Activated T-helper 9 cell treated with anti-CD3 and anti-CD28 coated beads, Interleukin-2, amount 50 U/mL, for 16 hours (primary cell): ENCODE data around the gene ABI3BP.
"Not testable (repeated sequence)": the region's sequence is repeated elsewhere in the genome, so short reads cannot be mapped to it uniquely, and the experiment has no call there.

Source experiments
- DNase-seq: peaks from one replicate; pipeline ENCODE4 v3.0.0-alpha.2; 2020; ENCODE audit warnings: low read depth

The ABI3BP gene

GRCh38 chr3:100946096-100946495 lies 47.1 kb downstream of the ABI3BP start:
- not testable (repeated sequence) for DNase-seq

- DNase-seq: no peak
Observed at GRCh38 chr3:100941451-100941850, 51.8 kb downstream of the ABI3BP start.

DNA sequence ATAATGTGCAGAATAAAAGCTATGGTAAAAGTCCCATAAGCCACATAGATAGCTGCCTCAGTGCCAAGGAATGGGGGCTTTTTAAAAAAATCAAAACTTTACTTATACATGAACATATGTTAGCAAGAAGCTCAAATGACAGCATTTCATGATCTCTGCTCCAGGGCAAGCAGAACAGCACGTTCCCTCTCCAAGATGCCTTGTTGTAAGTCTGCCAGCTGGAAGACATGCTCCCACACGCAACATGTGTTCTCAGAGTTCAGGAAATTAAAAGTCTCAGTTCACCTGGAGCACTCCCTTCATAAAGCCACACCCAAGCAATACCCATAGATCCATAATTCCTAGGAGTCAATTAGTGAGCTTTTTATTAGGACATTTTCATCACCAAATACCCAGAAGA lies 52.2 kb downstream of the ABI3BP start:
- no peak for DNase-seq

- DNase-seq: no peak
Observed at GRCh38 chr3:100936931-100937330, 56.3 kb downstream of the ABI3BP start.

- DNase-seq: no peak
Observed at GRCh38 chr3:100932491-100932890, 60.7 kb downstream of the ABI3BP start.

DNA sequence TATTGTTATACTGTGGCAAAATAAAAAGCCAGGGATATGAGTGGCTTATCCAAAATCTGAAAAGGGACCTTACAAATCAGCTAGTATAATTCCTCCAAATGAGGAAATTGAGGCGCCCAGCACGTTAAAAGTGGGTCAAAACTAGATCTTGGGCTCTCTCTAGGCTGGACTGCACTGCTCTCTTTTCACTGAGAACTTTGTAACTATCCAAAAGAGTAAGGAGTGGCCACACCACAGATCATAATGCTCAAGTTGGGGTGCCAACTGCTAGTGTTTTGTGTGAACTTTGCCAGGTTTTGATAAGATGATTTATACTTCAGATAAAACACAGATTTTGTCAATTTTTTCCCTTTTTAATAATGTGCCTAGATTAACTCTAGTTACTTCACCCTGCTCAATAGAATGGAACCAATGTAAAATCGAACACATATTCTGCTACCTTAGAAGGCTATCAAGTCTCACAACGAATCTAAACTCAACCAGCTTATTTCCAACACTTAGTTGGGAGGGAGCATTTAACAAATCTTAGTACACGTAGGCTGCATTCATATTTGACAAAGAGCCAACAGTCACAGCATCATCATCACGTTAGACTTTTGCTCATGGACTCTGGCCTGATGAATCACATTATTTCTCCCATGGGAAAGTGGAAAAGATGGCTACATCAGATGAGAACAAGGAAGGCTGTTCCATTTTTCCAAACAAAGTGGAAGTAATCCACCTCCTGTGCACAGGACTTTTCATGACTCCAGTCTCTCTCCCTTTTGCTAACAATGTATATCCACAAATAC lies 64.4 kb downstream of the ABI3BP start:
- no peak for DNase-seq

DNA sequence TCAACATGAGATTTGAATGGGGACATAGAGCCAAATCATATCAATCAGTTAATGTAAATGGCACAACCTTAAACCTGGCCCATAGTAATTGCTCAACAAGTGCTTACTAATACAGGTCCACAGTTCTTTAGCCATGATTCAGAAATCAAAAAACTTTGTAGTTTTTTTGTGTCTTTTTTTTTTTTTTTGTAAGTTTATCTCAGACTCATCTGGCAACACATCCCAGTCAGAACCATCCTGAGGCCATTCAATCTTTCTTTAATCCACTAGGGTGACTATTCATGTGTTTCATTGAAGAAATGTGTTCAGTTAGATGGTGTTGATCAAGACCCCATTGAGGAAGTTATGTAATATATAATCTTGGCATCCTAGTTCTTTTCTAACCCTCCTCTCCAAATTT lies 65.4 kb downstream of the ABI3BP start:
- DNase-seq: no peak

- no peak for DNase-seq
Observed at GRCh38 chr3:100915706-100916495, 77.3 kb downstream of the ABI3BP start.

GRCh38 chr3:100913870-100914648 lies 79.2 kb downstream of the ABI3BP start:
- no peak for DNase-seq

GRCh38 chr3:100912976-100913545 lies 80.2 kb downstream of the ABI3BP start:
- no peak for DNase-seq

- DNase-seq: no peak
Observed at GRCh38 chr3:100912571-100912970, 80.7 kb downstream of the ABI3BP start.

- no peak for DNase-seq
Observed at GRCh38 chr3:100911956-100912355, 81.3 kb downstream of the ABI3BP start.

DNA sequence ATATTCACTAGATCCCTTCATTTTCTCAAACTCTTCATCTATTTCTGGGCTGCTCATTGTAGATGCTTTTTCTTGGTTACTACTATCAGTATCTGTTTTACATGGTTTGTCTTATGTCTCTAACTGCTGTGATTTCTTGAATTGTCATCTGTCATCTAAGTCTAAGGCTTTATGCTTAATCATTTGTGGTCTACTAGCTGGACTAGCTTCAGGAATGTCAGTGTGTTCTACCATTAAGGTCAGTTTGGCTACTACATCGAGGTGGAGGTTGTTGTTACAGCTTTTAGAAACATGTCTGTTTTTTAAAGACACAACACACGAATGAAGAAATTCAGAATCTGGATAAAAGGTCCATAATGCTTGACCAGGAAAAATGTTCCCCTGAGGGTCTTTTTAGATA lies 82.2 kb downstream of the ABI3BP start:
- no peak for DNase-seq

DNA sequence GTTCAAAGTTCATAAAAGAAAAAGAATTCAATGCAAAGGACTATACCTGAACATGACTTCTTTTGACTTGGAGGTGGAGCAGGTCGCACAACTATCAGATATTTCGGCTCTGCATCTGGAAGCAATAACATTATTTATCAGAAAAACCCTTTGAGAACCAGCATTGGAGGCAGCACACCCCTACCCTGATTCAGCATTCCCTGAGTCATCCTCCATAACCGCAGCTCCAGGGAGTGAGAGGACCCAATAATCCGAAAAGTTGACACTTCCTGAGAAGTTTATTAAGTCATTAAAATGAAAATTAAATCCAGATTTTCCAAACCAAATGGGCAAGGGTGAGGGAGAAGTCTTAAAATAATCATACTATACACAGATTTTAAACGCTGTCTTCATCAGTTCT lies 90.6 kb downstream of the ABI3BP start:
- no peak for DNase-seq

- DNase-seq: no peak
Observed at GRCh38 chr3:100900671-100901335, 92.4 kb downstream of the ABI3BP start.

DNA sequence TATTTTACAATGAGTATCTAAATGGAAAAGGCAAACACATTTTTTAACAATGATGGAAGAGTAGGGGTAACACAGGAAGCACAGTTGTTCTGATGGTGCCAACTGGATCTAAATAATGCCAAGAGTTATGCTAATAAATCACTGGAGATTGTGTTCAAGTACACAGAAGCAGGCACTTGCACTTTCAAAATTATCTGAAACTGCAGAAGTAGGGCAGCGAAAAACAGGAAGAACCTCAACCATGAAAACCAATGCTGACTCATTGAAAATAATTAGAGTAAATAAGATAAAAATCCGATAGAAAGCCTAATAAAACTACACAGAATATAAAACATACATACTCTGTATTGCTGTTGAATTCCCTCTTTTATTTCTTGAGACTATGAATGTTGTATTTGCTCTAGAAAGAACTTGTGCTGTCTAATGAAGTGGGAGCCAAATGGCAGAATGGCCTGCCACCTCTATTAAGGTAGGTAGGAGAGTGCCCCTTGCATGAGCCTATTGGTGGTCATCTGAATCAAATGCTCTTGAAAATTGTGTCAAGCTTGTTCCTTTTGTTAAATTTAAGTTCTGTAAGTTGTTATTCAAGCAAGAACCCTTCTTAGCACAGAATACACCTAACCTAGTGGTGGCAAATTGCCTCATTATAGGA lies 93.7 kb downstream of the ABI3BP start:
- no peak for DNase-seq

- DNase-seq: no peak
Observed at GRCh38 chr3:100898681-100899080, 94.5 kb downstream of the ABI3BP start.

DNA sequence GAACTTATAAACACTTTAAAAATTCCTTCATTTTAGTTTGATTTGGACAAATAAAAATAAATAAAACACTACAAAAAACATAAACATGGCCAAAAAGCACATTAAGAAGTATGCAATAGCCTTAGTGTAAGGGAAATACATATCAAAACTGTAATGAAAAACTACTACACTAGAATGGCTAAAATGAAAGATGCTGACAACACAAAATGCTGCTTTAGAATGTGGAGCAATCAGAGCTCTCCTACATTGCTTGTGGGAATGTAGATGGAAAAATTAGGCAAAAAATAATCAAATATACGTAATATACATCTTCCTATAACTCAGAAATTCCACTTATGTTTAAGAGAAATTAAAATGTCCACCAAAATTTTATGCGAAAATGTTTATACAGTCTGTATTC lies 96.2 kb downstream of the ABI3BP start:
- DNase-seq: no peak

GRCh38 chr3:100893590-100893989 lies 99.6 kb downstream of the ABI3BP start:
- DNase-seq: no peak

DNA sequence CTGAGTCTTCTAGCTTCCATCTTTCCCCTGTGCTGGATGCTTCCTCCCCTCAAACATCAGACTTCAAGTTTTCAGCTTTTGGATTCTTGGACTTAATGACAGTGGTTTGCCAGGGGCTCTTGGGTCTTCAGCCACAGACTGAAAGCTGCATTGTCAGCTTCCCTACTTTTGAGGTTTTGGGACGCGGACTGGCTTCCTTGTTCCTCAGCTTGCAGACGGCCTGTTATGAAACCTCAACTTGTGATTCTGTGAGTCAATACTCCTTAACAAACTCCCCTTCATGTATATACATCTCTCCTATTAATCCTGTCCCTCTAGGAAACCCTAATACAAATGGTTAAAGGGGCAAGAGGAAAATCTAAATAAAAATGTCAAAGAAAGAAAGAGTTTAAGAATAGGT lies 100.1 kb downstream of the ABI3BP start:
- DNase-seq: no peak

GRCh38 chr3:100891827-100892226 lies 101.4 kb downstream of the ABI3BP start:
- no peak for DNase-seq
